Calu3 (cell line): ENCODE measurements around the gene PSAPL1. TPM values are rescaled to one million over a fixed set of nuclear protein-coding genes. Genes with fewer than 3 reads are reported as not detected.

ENCODE experiments used
- Bru-seq: library from RNA; stranded (reverse); fragments of 400-500 nt; gene quantifications from one replicate; lab custom pipeline; 2021; lab: Mats Ljungman, UMichigan
- BruChase-seq, 2 experiments: library from RNA; stranded (reverse); fragments of 400-500 nt; gene quantifications; one replicate each; lab custom pipeline; 2021; lab: Mats Ljungman, UMichigan
- BruUV-seq: library from RNA; stranded (reverse); fragments of 400-500 nt; replicated peaks from 2 replicates; lab custom pipeline; 2021; lab: Mats Ljungman, UMichigan
- CTCF ChIA-PET: fragments of 300-600 bp; sonication (Branson Sonifier 250); formaldehyde crosslinking; loops from one replicate; lab custom pipeline; 2022; ENCODE audit warnings: antibody characterized with exemption; lab: Charles Lee
- DNase-seq: peaks from one replicate; pipeline ENCODE4 v3.0.0; 2022
- H3K27ac Mint-ChIP-seq: one replicate; pipeline ENCODE4 v1.8.0; 2022; ENCODE audit warnings: mixed read lengths; ENCODE audit not compliant: unreplicated experiment
- H3K27me3 Mint-ChIP-seq: one replicate; pipeline ENCODE4 v1.8.0; 2022; ENCODE audit warnings: mixed read lengths; ENCODE audit not compliant: unreplicated experiment
- H3K36me3 Mint-ChIP-seq: one replicate; pipeline ENCODE4 v1.8.0; 2022; ENCODE audit warnings: mild to moderate bottlenecking, moderate library complexity, mixed read lengths; ENCODE audit not compliant: insufficient read depth, unreplicated experiment
- H3K4me1 Mint-ChIP-seq: one replicate; pipeline ENCODE4 v1.8.0; 2022; ENCODE audit warnings: mild to moderate bottlenecking, low read depth, mixed read lengths; ENCODE audit not compliant: unreplicated experiment
- H3K4me3 Mint-ChIP-seq: one replicate; pipeline ENCODE4 v1.8.0; 2022; ENCODE audit warnings: mild to moderate bottlenecking, low read depth, moderate library complexity, mixed read lengths; ENCODE audit not compliant: unreplicated experiment
- H3K9me3 Mint-ChIP-seq: one replicate; pipeline ENCODE4 v1.8.0; 2022; ENCODE audit warnings: low read depth, mixed read lengths; ENCODE audit not compliant: unreplicated experiment
- intact Hi-C: fragments of 100-400 bp; cut with micrococcal nuclease; formaldehyde crosslinking; loops from one replicate; pipeline ENCODE4 v1.10.0; 2022; ENCODE audit not compliant: unreplicated experiment
- long read RNA-seq: library from polyadenylated mRNA; stranded (forward); transcript quantifications from one replicate; pipeline ENCODE4 v2.0.0, GENCODE V29; 2022
- total RNA-seq: library from RNA; stranded (reverse); gene quantifications from 2 replicates; pipeline ENCODE4 v1.2.3, GENCODE V29; 2022
- TF ChIP-seq, protein P1 (sequence below): fragments of 200-600 bp; IDR thresholded peaks from one replicate; pipeline ENCODE4 v1.8.0; 2022; ENCODE audit warnings: antibody characterized with exemption; ENCODE audit not compliant: unreplicated experiment

The PSAPL1 gene, protein sequence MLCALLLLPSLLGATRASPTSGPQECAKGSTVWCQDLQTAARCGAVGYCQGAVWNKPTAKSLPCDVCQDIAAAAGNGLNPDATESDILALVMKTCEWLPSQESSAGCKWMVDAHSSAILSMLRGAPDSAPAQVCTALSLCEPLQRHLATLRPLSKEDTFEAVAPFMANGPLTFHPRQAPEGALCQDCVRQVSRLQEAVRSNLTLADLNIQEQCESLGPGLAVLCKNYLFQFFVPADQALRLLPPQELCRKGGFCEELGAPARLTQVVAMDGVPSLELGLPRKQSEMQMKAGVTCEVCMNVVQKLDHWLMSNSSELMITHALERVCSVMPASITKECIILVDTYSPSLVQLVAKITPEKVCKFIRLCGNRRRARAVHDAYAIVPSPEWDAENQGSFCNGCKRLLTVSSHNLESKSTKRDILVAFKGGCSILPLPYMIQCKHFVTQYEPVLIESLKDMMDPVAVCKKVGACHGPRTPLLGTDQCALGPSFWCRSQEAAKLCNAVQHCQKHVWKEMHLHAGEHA
- total RNA-seq (not detected in 2 replicates), Bru-seq, nascent RNA (not detected), BruChase-seq, experiment 1, labeled RNA remaining after a 6-hour chase (not detected), BruChase-seq, experiment 2, labeled RNA remaining after a 2-hour chase (not detected)
- long read RNA-seq: 0 reads

DNA sequence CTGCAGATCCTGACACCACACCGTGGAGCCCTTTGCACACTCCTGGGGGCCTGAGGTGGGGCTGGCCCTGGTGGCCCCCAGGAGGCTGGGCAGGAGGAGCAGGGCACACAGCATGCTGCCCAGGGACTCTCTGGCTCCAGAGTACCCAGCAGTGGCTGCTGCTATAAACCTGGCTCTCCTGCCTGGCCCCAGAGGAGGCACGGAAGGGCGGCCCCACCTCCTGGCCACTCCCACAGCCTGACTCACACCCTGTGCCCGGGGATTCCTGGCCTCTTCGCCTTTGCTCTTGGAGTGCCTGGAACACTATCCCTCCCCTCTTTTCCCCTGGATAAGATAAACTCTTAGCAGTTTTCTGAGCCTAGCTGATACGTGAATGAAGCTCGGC, at the start of gene PSAPL1:
TSS of gene PSAPL1 (minus strand) at position 165 of the 385 bp plus-strand sequence. CDS start at position 114, 51 bp downstream.
- BruUV-seq: no TSS peak
- DNase-seq: peak; percentile 71
- Mint-ChIP-seq H3K4me3 (no peak within 1 kb of the TSS), H3K36me3 (no peaks in the 10 kb centered on the region), H3K9me3 (no peaks in the 10 kb centered on the region), H3K27ac (no peak within 1 kb of the TSS), H3K27me3 (peaks cover 23% of the 10 kb centered on the region), H3K4me1 (peaks cover 25% of the 10 kb centered on the region)
- TF ChIP-seq, protein P1, sequence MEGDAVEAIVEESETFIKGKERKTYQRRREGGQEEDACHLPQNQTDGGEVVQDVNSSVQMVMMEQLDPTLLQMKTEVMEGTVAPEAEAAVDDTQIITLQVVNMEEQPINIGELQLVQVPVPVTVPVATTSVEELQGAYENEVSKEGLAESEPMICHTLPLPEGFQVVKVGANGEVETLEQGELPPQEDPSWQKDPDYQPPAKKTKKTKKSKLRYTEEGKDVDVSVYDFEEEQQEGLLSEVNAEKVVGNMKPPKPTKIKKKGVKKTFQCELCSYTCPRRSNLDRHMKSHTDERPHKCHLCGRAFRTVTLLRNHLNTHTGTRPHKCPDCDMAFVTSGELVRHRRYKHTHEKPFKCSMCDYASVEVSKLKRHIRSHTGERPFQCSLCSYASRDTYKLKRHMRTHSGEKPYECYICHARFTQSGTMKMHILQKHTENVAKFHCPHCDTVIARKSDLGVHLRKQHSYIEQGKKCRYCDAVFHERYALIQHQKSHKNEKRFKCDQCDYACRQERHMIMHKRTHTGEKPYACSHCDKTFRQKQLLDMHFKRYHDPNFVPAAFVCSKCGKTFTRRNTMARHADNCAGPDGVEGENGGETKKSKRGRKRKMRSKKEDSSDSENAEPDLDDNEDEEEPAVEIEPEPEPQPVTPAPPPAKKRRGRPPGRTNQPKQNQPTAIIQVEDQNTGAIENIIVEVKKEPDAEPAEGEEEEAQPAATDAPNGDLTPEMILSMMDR: no peak
- intact Hi-C loops: no loop called here
- CTCF ChIA-PET: interaction anchor here (1.2 kb wide), 1 partner anchor 15 kb away, joined by 3 read pairs; no protein-coding TSS in a partner anchor

DNA sequence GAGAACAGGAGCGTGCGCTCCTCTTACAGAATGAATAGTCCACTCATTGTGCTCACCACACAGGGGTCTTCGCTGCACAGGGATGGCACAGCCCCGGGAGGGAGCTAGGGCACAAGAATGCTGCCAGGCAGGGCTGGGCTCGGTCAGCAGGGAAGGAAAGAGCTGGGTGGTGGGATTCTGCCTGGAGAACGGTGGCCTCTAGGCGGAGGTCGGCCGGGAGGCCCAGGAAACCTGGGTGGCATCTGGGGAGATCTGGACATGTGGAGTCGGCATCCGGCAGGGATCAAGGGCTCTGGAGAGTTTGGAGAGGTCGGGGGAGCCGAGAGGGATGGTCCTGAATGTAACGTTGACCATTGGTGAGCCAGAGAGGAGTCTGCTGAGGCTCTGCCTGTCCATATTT, 46.5 kb upstream of the PSAPL1 start:
- H3K36me3 Mint-ChIP-seq: no peaks in the 10 kb centered on the region
- TF ChIP-seq, protein P1: no peak
- intact Hi-C loops: no loop called here
- DNase-seq: no peak
- no peak overlapping the region for H3K27ac Mint-ChIP-seq
- H3K4me1 Mint-ChIP-seq: no peaks in the 10 kb centered on the region
- no peaks in the 10 kb centered on the region for H3K9me3 Mint-ChIP-seq
- peaks cover 88% of the 10 kb centered on the region for H3K27me3 Mint-ChIP-seq
- H3K4me3 Mint-ChIP-seq: no peak overlapping the region
- CTCF ChIA-PET: no interaction called here
- BruUV-seq: no TSS peak

DNA sequence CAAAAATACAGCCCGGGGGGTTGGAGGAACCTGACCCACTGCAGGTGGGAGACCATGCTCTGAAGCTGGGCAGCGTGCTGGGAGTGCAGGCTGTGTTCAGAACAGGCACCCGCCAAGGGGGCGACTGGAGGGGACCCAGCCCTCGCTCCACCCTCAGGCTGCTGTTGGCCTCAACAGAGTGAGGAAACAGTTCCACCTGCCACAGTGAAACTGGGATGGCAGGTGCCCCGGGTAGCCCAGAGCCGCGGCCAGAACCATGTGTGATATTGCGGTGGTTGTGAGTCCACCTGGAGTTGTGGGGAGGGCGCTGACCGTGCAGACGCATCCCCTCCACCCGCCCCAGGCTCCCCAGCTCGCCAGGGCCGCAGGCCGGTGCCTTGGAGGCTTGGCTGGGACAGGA, 45.7 kb upstream of the PSAPL1 start:
- no peaks in the 10 kb centered on the region for H3K36me3 Mint-ChIP-seq
- CTCF ChIA-PET: no interaction called here
- H3K4me1 Mint-ChIP-seq: no peaks in the 10 kb centered on the region
- no TSS peak for BruUV-seq
- peaks cover 86% of the 10 kb centered on the region for H3K27me3 Mint-ChIP-seq
- no peak for DNase-seq
- TF ChIP-seq, protein P1: no peak
- no peak overlapping the region for H3K4me3 Mint-ChIP-seq
- no peaks in the 10 kb centered on the region for H3K9me3 Mint-ChIP-seq
- intact Hi-C loops: no loop called here
- H3K27ac Mint-ChIP-seq: no peak overlapping the region

DNA sequence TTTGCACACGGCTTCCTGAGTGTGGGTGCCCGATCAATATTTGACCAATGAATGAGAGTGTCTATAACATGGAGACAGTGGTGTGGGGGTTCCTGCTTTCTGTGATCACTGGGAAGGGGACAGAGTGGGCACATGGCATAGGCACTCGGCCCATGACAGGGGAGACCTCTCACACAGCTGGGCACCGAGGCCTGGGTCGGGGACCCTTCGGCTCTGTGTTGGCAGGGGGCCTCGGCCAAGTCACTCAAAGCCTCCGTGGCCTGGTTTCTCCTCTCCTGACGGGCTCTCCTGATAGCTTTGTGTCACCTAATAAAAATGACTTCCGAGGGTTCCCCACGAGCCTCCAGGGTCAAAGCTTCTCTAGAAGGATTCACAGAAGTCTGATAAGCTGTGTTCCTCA, 43.9 kb upstream of the PSAPL1 start:
- no peak overlapping the region for H3K4me3 Mint-ChIP-seq
- CTCF ChIA-PET: no interaction called here
- BruUV-seq: no TSS peak
- TF ChIP-seq, protein P1: no peak
- H3K27ac Mint-ChIP-seq: no peak overlapping the region
- H3K9me3 Mint-ChIP-seq: no peaks in the 10 kb centered on the region
- H3K36me3 Mint-ChIP-seq: no peaks in the 10 kb centered on the region
- H3K4me1 Mint-ChIP-seq: no peaks in the 10 kb centered on the region
- intact Hi-C loops: no loop called here
- H3K27me3 Mint-ChIP-seq: peaks cover 86% of the 10 kb centered on the region
- no peak for DNase-seq
